Stimulated activated CD8-positive, alpha-beta memory T cell treated with anti-CD3 and anti-CD28 coated beads, Interleukin-15, amount 100 ng/mL, for 24 hours (primary cell): Measurements from ENCODE around the gene NECTIN2.
"Not testable (repeated sequence)": the region's sequence is repeated elsewhere in the genome, so short reads cannot be mapped to it uniquely, and the experiment has no call there.

Experiments used
- DNase-seq: peaks from one replicate; pipeline ENCODE4 v3.0.0-alpha.2; 2020; ENCODE audit warnings: low read depth

Gene NECTIN2

GRCh38 chr19:44884566-44884965 lies 38.5 kb downstream of the NECTIN2 start:
- no peak for DNase-seq

DNA sequence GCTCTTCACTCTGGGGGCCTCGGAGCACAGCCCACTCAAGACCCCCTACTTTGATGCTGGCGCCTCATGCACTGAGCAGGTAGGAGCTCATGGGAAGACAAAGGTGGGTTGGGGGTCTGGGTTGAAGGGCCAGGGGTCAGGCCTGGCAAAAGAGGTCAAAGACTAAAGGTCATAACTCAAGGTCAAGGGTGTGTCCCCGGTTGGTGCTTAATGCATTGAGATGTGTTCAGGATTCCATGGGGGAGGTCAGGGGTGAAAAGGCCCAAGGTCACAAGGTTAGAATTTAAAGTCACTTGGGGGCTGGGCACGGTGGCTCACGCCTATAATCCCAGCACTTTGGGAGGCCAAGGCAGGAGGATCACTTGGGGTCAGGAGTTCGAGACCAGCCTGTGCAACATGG lies 40.0 kb downstream of the NECTIN2 start:
- DNase-seq: no peak

- DNase-seq: no peak
These were observed 41.6 kb downstream of the NECTIN2 start for GRCh38 chr19:44887648-44888047.

DNA sequence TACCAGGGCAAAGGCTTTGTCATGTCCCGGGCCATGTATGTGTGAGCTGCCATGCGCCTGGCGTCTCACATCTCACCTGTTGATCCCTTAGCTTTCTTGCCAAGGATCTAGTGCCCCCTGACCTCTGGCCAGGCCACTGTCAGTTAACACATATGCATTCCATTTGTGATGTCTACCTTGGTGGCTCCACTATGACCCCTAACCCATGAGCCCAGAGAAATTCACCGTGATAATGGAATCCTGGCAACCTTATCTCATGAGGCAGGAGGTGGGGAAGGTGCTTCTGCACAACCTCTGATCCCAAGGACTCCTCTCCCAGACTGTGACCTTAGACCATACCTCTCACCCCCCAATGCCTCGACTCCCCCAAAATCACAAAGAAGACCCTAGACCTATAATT lies 42.2 kb downstream of the NECTIN2 start:
- DNase-seq: not testable (repeated sequence)

- DNase-seq: no peak
These were observed 43.8 kb downstream of the NECTIN2 start for GRCh38 chr19:44889830-44890365.

GRCh38 chr19:44890366-44891015 lies 44.4 kb downstream of the NECTIN2 start:
- no peak for DNase-seq

DNA sequence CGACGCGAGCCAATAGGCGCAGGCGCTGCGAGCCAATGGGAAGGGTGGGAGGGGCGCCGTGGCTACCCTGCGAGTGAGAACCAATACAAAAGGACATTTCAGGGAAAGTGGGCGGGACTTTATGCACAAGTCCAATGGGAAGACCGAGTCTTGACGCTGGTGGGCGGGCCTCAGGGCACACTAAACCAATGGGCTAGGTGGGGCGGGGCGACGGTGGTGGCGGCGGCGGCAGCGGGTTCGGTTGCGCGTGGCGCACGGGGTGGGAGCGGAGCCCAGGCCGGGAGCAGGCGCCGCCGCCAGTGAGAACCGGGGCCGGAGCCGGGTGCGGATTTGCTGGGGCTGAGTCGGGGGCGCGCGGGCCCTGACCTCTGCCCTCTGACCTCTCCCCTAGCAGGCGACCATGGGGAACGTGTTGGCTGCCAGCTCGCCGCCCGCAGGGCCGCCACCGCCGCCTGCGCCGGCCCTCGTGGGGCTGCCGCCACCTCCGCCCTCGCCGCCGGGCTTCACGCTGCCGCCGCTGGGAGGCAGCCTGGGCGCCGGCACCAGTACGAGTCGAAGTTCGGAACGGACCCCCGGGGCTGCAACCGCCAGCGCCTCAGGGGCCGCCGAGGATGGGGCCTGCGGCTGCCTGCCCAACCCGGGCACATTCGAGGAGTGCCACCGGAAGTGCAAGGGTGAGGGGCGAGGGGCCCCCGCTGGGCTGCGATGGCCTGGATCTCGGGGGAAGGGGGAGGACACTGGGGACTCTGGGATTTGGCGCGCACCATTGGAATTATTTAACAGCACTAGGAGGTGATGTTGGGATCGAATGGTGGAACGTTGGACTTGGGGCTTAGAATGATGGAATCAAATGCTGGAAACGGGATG lies 45.2 kb downstream of the NECTIN2 start, which contains the start of gene TOMM40:
TSS of gene TOMM40 (plus strand) at position 239 of the 867 bp plus-strand sequence. CDS start at position 401, 162 bp downstream.
- peak; percentile 96 for DNase-seq

GRCh38 chr19:44892932-44893331 lies 46.8 kb downstream of the NECTIN2 start:
- DNase-seq: no peak

- no peak for DNase-seq
These were observed 47.4 kb downstream of the NECTIN2 start for GRCh38 chr19:44893332-44894051.

DNA sequence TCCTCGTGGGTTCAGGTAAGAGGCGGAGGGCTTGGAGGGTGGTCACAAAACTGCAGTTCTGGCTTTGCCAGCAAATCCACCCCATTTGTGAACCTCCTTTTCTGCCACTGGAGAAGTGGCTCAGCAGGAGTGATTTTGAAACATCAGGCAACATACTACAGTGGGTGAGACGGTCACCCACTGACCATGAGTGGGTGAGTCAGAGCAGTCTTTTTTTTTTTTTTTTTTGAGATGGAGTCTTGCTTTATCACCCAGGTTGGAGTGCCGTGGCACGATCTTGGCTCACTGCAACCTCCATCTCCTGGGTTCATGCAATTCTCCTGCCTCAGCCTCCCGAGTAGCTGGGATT lies 47.9 kb downstream of the NECTIN2 start:
- DNase-seq: no peak

- no peak for DNase-seq
These were observed 48.8 kb downstream of the NECTIN2 start for GRCh38 chr19:44894946-44895345.

DNA sequence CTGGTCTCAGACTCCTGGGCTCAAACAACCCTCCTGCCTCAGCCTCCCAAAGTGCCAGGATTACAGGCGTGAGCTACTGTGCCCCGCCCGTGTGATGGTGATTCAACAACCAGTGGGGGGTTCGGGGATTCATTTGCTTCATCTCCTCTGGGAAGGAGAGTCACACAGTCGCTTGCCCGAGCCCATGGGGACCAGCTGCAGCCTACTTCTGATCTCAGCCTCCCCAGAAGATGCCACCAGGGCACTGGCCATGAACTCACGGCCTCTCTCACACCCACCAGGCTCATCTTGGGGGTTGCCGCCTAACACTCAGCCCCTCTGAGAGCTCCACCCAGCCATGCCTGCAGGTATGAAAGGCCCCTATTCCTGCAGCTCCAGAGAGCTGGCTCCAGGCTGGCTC lies 51.7 kb downstream of the NECTIN2 start:
- no peak for DNase-seq

- DNase-seq: no peak
These were observed 54.5 kb downstream of the NECTIN2 start for GRCh38 chr19:44900328-44901244.

- DNase-seq: no peak
These were observed 57.1 kb downstream of the NECTIN2 start for GRCh38 chr19:44903216-44903601.

DNA sequence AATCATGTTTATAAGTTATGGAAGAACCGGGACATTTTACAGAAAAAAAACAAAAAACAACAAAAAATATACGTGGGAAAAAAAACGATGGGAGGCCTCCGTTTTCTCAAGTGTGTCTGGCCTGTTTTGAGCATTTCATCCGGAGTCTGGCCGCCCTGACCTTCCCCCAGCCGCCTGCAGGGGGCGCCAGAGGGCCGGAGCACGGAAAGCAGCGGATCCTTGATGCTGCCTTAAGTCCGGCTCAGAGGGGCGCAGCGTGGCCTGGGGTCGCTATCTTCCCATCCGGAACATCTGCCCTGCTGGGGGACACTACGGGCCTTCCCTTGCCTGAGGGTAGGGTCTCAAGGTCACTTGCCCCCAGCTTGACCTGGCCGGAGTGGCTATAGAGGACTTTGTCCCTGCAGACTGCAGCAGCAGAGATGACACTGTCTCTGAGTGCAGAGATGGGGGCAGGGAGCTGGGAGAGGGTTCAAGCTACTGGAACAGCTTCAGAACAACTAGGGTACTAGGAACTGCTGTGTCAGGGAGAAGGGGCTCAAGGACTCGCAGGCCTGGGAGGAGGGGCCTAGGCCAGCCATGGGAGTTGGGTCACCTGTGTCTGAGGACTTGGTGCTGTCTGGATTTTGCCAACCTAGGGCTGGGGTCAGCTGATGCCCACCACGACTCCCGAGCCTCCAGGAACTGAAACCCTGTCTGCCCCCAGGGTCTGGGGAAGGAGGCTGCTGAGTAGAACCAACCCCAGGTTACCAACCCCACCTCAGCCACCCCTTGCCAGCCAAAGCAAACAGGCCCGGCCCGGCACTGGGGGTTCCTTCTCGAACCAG lies 57.7 kb downstream of the NECTIN2 start:
- DNase-seq: peak; percentile 79

DNA sequence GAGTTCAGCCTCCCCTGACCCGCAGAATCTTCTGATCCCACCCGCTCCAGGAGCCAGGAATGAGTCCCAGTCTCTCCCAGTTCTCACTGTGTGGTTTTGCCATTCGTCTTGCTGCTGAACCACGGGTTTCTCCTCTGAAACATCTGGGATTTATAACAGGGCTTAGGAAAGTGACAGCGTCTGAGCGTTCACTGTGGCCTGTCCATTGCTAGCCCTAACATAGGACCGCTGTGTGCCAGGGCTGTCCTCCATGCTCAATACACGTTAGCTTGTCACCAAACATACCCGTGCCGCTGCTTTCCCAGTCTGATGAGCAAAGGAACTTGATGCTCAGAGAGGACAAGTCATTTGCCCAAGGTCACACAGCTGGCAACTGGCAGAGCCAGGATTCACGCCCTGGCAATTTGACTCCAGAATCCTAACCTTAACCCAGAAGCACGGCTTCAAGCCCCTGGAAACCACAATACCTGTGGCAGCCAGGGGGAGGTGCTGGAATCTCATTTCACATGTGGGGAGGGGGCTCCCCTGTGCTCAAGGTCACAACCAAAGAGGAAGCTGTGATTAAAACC lies 58.4 kb downstream of the NECTIN2 start:
- no peak for DNase-seq

DNA sequence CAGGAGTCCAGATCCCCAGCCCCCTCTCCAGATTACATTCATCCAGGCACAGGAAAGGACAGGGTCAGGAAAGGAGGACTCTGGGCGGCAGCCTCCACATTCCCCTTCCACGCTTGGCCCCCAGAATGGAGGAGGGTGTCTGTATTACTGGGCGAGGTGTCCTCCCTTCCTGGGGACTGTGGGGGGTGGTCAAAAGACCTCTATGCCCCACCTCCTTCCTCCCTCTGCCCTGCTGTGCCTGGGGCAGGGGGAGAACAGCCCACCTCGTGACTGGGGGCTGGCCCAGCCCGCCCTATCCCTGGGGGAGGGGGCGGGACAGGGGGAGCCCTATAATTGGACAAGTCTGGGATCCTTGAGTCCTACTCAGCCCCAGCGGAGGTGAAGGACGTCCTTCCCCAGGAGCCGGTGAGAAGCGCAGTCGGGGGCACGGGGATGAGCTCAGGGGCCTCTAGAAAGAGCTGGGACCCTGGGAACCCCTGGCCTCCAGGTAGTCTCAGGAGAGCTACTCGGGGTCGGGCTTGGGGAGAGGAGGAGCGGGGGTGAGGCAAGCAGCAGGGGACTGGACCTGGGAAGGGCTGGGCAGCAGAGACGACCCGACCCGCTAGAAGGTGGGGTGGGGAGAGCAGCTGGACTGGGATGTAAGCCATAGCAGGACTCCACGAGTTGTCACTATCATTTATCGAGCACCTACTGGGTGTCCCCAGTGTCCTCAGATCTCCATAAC lies 59.5 kb downstream of the NECTIN2 start, which contains the start of gene APOE:
TSS of gene APOE (plus strand) at position 360 of the 724 bp plus-strand sequence. CDS start 829 bp downstream, outside the sequence.
- DNase-seq: no peak

GRCh38 chr19:44907613-44908012 lies 61.5 kb downstream of the NECTIN2 start:
- no peak for DNase-seq

- DNase-seq: no peak
These were observed 62.2 kb downstream of the NECTIN2 start for GRCh38 chr19:44908074-44908835.
